Pulmonary artery endothelial cell (primary cell): Measurements from ENCODE around the gene EDEM2. TPM values are rescaled to one million over a fixed set of nuclear protein-coding genes. Genes with fewer than 3 reads are reported as not detected.
"Not testable (repeated sequence)": the region's sequence is repeated elsewhere in the genome, so short reads cannot be mapped to it uniquely, and the experiment has no call there.

Experiments
- DNase-seq: peaks from one replicate; pipeline ENCODE4 v3.0.0-alpha.2; 2011; ENCODE audit warnings: low read depth, low spot score
- total RNA-seq: library from RNA; depleted of rRNA; stranded (reverse); fragments of >200 nt; gene quantifications from 2 replicates; pipeline ENCODE4 v1.2.3, GENCODE V29; 2014

The EDEM2 gene
- total RNA-seq, 1 donor from 2014 or later, result 86.0 TPM

- DNase-seq, result not testable (repeated sequence)
Measured at GRCh38 chr20:35168701-35169409, 21.7 kb upstream of the EDEM2 start.

- DNase-seq, result no peak
Measured at GRCh38 chr20:35167787-35168186, 20.7 kb upstream of the EDEM2 start.

GRCh38 chr20:35166242-35166830 lies 19.2 kb upstream of the EDEM2 start:
- DNase-seq, result peak; percentile 97

DNA sequence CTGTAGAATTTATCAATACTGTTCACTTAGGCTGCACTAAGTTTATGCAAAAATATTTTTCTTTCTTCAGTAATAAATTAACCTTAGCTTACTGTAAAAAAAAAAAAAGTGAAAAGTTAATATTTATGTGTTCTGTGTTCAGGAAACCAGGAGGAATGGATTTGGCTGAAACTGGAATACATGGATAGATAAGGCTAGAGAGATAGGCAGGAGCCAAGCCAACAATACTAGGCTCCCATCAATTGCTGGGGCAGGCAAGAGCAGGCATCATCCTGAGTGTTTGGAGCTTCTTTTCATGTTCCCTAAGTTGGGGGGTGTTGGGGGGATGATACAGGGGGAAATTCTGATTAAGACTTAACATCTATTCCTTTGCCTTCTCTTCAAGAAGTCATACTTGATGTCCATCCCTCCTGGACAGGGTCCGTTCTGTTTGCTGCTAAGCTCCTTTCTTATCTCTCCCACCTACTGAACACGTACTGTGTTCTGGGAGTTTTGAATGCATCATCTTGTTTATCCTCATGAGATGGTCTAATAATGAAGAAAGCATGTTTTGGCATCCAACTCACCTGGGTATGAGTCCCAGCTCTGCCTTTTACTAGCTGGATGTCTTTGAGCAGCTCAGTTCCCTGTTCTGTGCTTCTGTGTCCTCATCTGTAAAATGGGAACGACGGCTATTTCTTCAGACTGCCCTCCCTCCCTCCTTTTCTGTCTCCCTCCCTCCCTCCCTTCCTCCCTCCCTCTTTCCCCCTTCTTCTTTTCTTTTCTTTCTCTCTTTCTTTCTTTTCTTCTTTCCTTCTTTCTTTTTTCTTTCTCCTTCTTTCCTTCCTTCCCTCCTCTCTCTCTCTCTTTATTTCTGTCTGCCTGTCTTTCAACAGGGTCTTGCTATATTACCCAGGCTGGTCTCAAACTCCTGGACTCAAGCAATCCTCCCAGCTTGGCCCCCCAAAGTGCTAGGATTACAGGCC lies 18.4 kb upstream of the EDEM2 start:
- DNase-seq, result no peak

DNA sequence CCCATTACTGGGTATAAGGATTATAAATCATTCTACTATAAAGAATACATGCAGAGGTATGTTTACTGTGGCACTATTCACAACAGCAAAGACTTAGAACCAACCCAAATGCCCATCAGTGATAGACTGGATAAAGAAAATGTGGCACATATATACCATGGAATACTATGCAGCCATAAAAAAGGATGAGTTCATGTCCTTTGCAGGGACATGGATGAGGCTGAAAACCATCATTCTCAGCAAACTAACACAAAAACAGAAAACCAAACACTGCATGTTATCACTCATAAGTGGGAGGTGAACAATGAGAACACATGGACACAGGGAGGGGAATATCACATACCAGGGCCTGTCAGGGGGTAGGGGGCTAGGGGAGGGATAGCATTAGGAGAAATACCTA lies 17.4 kb upstream of the EDEM2 start:
- DNase-seq, result not testable (repeated sequence)

DNA sequence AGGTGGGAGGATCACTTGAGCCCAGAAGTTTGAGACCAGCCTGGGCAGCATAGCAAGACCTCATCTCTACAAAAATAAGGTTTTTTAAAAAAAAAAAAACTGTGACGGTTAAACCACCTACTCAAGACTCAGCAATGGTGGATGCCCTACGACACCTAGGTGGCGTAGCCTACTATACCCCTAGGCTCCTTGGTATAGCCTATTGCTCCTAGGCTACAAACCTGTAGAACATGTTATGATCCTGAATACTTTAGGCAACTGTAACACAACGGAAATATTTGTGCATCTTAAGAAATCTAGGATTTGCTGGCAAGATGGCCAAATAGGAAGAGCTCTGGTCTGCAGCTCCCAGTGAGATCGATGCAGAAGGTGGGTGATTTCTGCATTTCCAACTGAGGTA lies 13.2 kb upstream of the EDEM2 start:
- DNase-seq, result not testable (repeated sequence)

DNA sequence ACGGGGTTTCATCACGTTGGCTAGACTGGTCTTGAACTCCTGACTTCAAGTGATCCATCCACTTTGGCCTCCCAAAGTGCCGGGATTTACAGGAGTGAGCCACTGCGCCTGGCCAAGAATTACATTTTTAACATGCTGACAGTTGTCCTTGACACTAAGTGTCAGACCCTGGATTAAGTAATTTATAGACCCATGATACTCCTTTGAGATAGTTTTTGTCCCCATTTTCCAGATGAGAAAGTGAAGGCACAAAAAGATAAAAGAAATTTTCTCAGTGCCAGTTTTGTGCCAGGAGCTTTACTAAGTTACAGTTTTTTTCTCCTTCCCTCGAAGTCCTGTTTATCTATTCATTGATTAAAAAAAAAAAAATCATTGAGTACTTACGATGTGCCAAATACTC lies 9.8 kb upstream of the EDEM2 start:
- no peak for DNase-seq

- no peak for DNase-seq
Measured at GRCh38 chr20:35155936-35156335, 8.8 kb upstream of the EDEM2 start.

DNA sequence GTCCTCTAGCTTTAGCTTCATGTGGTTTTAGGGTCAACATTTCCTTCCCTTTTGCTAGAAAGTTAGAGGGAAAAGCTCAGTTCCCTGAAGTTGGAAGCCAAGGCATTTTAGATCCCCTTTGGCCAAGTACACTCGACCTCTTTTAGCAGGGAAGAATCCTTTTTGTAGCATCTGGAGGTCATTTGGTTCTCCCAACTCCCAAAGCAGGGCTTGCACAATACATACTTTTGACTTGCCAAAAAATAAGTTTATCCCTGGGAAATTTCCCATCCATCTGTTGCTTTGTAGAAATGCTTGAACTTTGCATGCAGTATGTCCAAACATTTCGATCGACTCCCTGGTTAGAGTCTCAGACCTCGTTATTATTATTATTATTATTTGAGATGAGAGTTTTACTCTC lies 4.6 kb upstream of the EDEM2 start:
- DNase-seq, result no peak

DNA sequence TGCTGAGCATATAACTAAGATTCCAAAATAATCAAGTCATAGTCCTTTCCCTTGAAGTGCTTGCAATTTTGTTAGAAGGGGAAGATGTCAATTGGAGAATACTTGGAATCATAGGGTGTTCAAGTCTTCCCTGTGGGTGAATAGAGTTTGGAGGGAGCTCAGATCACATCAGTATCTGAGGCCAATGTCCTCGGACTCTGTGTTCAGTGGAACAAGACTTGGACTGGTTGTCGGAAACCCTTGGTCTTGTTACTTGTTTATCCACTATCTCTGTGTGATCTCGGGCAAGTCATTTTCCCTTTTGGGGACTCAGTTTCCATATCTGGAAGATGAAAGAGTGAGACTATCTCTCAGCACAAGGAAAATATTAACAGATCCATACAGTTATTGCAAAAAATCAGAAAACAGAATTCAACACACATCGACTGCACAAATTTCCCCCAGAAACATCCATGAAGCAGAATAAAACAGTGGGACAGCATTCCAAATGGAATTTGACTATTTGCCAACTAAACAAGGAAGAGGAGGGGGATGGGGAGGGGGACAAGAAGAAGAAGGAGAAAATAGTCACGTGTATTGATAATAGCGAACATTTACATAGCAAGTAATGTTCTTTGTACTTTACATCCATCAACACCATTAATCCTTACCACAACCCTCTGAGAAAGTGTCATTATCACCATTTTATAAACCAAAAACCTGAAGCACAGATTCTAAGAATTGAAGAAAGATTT lies 3.9 kb upstream of the EDEM2 start:
- DNase-seq, result no peak

DNA sequence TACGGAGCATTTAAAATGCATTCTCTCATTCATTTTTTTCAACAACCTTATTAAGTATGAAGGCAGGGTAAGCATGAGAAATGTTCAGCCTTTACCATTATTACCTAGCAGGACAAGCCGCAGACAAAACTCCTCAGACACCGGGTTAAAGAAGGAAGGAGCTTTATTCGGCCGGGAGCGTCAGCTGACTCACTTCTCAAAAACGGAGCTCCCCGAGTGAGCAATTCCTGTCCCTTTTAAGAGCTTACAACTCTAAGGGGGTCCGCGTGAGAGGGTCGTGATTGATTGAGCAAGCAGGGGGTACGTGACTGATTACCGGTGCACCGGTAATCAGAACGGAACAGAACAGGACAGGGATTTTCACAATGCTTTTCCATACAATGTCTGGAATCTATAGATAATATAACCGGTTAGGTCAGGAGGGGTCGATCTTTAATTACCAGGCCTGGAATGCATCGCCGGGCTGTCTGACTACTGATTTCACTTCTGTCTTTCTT lies 487 bp upstream of the EDEM2 start:
- DNase-seq, result not testable (repeated sequence)

DNA sequence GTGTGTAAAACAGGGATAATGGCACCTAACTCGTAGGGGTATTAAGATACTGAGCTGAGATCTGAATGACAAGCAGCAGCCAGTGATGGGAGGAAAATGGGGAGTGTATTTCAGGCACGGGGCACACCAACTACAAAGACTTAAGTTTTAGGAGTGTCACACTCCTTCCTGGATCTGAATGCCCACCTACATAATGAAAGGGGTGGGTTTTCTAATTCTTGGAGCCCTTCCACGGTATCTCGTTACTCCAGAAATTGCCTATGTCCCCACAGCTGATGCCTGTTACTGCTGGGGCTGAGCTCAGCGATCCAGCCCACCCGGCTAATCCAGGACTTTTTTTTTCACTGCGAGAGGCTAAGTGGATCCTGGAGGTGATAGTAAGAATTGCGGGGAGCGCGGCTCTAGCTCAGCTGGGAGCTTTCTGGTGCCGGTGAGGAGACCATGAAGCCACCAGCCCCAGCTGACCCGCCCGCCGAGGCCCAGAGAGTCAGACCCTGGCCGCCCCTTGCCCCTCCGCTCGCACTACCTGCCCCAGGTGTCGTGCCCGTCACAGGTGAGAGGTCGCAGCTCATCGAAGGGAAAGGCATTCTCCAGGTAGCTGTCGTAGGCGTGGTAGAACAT lies 727 bp downstream of the EDEM2 start:
- no peak for DNase-seq

GRCh38 chr20:35145141-35145564 lies 2.0 kb downstream of the EDEM2 start:
- DNase-seq, result peak; percentile 50

- DNase-seq, result no peak
Measured at GRCh38 chr20:35144694-35145093, 2.4 kb downstream of the EDEM2 start.

DNA sequence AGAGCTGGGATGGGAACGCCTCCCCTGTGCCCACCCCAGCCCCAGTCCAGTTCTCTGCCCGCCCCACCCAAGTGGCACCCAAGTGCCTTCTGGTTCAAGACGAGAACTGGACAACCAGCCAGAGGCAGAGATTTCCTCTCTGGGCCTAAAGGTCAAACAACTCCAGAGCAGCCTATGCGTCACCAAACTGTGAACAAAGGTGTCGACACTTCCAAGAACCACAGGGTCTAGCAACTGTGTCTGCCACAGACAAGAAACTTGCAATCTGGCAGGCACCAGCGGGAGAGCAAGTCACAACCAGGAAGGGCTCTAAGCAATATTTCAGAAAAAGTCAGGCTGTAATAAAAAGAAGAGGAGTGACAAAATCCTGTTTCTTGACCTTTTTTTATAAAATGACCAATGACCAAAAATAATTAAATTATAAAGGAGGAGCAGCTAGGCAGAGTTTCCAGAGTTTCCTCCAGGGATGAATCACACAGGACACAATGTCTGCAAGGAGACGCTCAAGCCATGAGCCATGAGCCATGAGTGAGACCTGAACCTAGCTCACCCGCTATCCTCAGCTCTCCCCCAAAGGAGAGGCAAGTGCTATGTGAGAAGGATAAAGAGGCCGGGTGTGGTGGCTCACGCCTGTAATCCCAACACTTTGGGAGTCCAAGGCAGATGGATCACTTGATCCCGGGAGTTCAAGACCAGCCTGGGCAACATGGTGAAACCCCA lies 11.1 kb downstream of the EDEM2 start:
- peak; percentile 77 for DNase-seq

DNA sequence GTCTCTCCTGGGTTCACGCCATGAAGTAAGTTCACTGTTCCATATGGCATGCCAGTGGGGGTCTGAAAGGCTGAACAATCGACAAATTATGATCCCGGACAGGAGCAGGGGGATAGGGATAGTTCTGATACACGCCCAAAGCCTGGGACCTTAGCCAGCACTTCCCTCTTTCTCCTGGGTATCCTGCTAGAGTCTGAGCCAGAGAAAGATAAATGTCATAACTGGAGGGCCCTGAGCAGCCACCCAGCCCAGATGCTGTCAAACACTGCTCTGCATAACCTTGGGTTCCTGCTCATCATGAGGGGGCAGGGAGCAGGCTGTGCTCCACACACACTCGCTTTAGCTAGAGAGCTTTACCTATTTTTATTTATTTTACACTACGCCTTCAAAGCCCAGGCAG lies 12.3 kb downstream of the EDEM2 start:
- DNase-seq, result no peak

DNA sequence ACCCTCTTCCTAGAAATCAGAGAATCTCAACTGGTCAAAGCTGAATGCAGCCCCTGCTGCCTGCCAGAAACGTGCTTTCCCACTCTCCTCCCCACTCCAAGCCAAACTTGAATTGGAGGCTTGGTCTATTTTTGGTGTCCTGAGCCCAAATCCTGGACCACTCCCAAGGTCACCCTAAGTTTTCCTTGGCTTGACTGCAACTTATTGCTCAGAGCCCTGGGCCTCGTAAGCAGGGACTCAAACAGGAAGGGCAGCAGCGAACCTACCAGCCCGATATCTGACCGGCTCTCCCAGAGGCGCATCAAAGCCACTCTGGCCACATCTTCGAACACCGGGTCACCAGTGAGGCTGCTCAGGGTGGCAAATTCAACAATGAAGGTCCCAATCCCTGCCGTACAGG lies 12.7 kb downstream of the EDEM2 start:
- DNase-seq, result no peak

DNA sequence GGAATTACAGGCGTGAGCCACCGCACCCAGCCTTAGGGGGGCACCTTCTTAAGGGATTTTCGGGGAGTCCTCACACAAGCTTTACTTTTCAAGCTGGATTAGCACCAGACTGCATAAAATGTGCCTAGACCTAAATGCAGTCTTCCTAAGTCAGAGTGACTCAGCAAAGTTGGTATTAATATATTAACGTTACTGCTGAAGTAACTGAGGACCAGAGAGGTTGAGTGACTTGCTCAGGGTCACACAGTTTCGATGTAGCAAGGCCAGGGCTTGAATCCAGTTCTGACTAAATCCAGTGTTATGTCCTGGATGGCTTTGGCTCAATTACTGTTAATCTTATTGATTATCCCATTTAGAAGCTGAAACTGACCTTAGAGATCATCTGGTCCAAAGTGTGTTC lies 13.4 kb downstream of the EDEM2 start:
- no peak for DNase-seq

DNA sequence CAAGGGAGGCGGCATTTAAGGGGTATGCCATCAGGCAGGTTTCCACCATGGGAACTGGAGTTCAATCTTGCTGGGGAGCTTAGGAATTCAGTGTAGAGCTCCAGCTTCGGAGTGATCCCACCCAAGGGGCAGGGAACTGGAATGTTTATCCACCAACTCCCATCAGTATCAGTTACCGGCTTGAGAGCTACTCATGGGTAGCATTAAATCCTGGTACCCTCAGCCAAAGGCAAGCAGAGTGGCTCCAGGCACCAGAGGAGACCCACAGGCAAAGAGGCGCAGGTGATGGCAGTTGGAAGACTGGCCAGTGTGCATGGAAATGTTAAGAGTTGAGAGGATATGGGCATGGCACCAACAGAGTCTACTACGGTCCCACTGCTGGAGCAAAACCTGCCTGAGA lies 14.1 kb downstream of the EDEM2 start:
- no peak for DNase-seq

DNA sequence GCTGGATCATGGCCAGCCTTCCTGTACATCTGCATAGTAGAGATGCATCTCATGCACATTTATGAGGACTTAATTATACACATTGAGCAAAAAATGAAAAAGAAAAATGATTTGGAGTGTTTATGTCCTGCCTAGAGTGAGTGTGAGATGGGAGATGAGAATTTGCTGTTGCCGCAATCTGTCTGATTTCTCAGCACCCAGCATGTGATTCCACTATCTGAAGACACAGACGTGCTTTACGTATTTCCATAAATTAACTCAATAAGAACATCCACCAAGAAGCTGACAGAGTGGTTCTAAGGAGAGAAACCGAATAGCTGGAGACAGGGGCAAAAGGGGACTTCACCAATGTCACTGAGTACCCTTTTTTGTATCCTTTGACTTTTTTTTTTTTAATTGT lies 15.2 kb downstream of the EDEM2 start:
- no peak for DNase-seq
